IPS-18c (cell line): ENCODE measurements around the gene KSR2.

ENCODE experiments used
- H3K4me3 ChIP-seq: 2 replicates; pipeline ENCODE4 v1.7.0; 2013; ENCODE audit warnings: low read depth, mild to moderate bottlenecking, low read length, moderate library complexity; ENCODE audit not compliant: insufficient read depth
- H3K9me3 ChIP-seq: one replicate; pipeline ENCODE4 v1.6.1; 2013; ENCODE audit warnings: mild to moderate bottlenecking, low read length, moderate library complexity; ENCODE audit not compliant: control insufficient read depth, insufficient read depth

KSR2 gene

DNA sequence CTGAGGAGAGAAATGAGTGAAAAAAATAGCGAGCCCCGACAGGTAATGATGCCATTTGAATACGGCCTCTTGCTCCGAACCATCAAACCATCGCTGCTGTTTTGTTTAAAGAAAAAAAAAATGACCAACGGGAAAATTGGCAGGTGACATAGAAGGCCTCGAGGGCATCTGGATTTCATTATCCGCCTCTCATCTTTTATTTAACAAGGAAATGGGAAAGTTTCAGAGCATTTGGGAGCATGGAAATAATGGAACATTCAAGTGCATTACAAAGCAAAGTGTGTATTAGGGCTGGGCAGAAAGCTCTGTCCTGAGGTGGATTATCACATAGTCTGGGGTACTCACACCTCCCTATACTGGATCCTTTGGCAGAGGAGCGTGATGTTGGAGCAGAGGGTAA is 258.7 kb downstream of the KSR2 start:
- H3K4me3 ChIP-seq: no peak overlapping the region
- H3K9me3 ChIP-seq: no peaks in the 10 kb centered on the region

GRCh38 chr12:117707861-117708260 is 260.9 kb downstream of the KSR2 start:
- H3K9me3 ChIP-seq: no peaks in the 10 kb centered on the region
- no peak overlapping the region for H3K4me3 ChIP-seq

DNA sequence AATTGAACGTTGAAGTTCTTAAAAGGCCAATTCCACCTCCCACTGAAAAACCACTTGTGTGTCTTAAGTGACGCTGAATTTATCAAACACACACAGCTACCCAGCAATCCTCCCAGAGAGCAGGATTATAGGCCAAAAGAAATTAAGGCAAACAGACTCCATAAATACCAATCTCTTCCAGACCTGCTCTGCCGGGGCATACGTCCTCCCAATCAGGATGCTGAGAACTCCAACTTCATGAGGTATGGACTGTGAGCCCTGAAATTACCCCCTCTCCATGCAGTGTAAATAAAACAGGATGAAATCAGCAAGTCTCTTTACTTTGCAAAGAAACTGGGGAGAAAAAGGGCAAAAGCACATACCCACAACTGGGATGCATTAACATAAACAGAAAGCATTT is 265.2 kb downstream of the KSR2 start:
- H3K9me3 ChIP-seq: no peaks in the 10 kb centered on the region

DNA sequence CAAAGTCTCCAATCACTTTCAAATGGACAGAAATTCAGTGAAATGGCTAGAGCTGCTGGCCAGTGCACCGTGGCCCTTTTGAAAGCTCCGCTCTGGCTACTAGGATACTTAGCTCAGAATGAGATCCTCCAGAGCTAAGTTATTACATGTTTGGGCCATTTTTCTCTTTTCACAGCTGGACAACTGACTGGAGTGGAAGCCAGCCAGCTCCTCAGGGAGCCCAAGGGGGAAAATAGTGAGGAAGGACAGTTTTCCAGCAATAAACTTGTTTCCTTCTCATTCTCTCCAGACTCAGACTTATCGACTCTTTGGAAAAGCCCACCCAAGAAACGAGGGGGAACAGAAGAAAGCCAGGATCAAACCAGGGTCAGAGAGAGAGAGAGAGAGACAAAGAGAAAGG is 266.0 kb downstream of the KSR2 start:
- Histone ChIP-seq H3K4me3 (no peak overlapping the region), H3K9me3 (no peaks in the 10 kb centered on the region)

More for the DNA sequence above, 265.2 kb downstream of the KSR2 start:
- H3K4me3 ChIP-seq: no peak overlapping the region

- Histone ChIP-seq H3K9me3 (no peaks in the 10 kb centered on the region), H3K4me3 (no peak overlapping the region)
Observed at GRCh38 chr12:117699575-117699974, 269.2 kb downstream of the KSR2 start.

GRCh38 chr12:117699118-117699517 is 269.7 kb downstream of the KSR2 start:
- H3K4me3 ChIP-seq: no peak overlapping the region

DNA sequence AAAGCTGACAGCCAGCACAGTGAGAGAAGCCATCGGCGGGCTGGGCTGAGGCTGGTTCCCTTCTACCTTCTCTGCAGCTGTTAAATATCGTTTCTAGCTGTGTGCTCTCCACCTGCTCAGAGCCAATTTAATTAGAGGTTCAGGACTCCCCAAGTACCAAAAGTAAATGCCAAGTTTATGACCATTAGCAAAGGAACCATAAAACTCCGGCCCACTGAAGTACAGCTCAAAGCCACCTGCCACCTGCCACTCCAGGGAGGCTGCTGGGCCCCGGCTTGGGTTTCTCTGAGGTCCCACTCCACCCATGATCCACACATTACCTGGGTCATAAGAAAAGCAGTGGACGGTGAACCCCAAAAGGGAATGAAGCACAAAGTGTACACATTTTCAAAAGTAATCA is 272.8 kb downstream of the KSR2 start:
- Histone ChIP-seq H3K9me3 (no peaks in the 10 kb centered on the region), H3K4me3 (no peak overlapping the region)

More at GRCh38 chr12:117699118-117699517, 269.7 kb downstream of the KSR2 start:
- no peaks in the 10 kb centered on the region for H3K9me3 ChIP-seq

DNA sequence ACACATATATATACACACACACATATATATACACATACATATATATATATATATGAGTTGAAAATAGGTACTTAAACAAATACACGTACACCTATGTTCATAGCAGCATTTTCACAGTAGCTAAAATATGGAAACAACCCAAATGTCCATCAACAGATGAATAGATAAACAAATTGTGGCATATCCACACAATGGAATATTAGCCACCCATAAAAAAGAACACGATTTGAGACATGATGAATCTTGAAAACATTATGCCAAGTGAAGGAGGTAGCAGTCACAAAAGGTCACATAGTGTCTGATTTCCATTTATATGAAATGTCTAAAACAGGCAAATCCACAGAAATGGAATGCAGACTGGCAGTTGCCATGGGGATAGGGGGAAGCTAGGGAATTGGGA is 276.3 kb downstream of the KSR2 start:
- Histone ChIP-seq H3K4me3 (no peak overlapping the region), H3K9me3 (no peaks in the 10 kb centered on the region)

DNA sequence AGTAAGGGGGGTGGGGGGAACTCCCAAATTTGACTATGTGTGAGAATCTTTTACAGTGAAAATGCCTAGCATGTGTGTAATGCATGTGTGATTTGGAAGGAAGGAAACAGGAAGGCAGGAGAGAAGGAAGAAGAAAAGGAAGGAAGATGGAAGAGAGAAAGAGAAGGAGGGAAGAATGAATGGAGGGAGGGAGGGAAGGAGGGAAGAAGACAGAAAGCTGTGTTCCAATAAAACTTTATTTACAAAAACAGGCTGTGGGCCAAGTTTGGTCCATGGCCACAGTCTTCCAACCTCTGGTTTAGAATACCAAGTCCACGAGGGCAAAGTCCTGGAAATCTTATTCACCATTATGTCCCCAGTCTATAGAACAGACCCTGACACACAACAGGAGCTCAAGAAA is 278.9 kb downstream of the KSR2 start:
- no peak overlapping the region for H3K4me3 ChIP-seq
- H3K9me3 ChIP-seq: no peaks in the 10 kb centered on the region

DNA sequence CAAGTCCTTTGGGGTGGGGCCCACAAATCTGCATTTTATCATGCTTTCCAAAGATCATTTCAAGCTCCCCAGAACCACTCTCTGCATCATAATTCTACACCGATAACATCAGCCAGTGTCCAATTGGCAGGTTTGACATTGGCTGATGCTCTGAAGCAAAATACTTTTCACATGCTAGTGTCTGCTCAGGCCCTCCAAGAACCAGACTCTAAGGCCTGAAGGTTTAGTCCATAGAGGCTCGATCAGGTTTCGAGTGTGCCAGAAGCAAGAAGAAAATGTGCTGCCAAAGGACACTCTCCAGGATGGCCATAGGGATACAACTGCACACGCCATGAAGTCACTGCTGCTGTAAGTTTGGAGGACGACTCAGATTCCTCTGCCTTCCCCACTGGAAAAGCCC is 280.3 kb downstream of the KSR2 start:
- Histone ChIP-seq H3K4me3 (no peak overlapping the region), H3K9me3 (no peaks in the 10 kb centered on the region)

DNA sequence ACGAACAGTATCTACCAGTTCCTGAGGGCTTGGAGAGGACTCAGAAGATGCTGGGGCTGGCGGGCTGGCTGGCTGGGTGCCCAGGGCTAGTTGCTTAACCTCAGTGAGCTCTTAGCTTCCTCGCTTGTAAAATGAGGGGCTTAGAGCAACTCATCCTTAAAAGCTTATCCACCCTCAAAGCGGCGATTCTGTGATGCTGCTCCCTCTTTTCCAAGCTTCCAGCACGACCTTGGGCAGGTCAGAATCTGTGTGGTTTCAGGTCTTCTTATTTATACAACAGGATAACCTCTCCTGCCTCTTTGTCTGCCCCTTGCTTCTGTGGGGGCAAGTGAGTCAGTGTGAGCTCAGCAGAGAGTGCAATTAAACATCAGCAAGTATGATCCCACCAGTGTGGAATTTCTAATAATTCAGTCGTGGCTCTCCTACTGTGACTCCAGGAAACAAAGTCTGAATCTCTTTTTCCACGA is 281.8 kb downstream of the KSR2 start:
- no peak overlapping the region for H3K4me3 ChIP-seq

GRCh38 chr12:117686210-117686609 is 282.6 kb downstream of the KSR2 start:
- Histone ChIP-seq H3K9me3 (no peaks in the 10 kb centered on the region), H3K4me3 (no peak overlapping the region)

More for the DNA sequence above, 281.8 kb downstream of the KSR2 start:
- H3K9me3 ChIP-seq: no peaks in the 10 kb centered on the region

- Histone ChIP-seq H3K9me3 (no peaks in the 10 kb centered on the region), H3K4me3 (no peak overlapping the region)
Observed at GRCh38 chr12:117685110-117685926, 283.5 kb downstream of the KSR2 start.

DNA sequence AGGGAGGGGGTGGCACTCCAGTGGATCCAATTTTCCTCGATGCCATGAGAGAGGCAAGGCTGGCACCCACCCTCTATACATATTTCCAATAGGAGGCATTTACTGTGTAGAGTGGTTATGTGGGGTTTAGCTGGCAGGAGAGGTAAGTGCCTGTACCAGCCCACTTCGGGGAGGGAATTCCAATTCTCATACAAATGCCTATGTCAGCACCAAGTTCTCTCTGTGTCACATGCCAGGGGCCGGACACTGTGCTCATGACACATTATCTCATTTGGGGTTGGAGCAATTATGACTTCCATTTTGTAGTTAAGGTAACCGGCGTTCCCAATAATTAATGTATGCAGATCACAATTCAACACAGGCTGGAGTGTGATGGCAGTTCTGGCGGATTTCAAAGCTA is 284.3 kb downstream of the KSR2 start:
- Histone ChIP-seq H3K4me3 (no peak overlapping the region), H3K9me3 (no peaks in the 10 kb centered on the region)

- Histone ChIP-seq H3K4me3 (no peak overlapping the region), H3K9me3 (no peaks in the 10 kb centered on the region)
Observed at GRCh38 chr12:117680312-117680711, 288.5 kb downstream of the KSR2 start.

- H3K4me3 ChIP-seq: no peak overlapping the region
Observed at GRCh38 chr12:117679776-117680175, 289.0 kb downstream of the KSR2 start.

GRCh38 chr12:117674763-117675162 is 294.0 kb downstream of the KSR2 start:
- Histone ChIP-seq H3K4me3 (no peak overlapping the region), H3K9me3 (no peaks in the 10 kb centered on the region)

More at GRCh38 chr12:117679776-117680175, 289.0 kb downstream of the KSR2 start:
- no peaks in the 10 kb centered on the region for H3K9me3 ChIP-seq

GRCh38 chr12:117674313-117674712 is 294.5 kb downstream of the KSR2 start:
- Histone ChIP-seq H3K9me3 (no peaks in the 10 kb centered on the region), H3K4me3 (no peak overlapping the region)

DNA sequence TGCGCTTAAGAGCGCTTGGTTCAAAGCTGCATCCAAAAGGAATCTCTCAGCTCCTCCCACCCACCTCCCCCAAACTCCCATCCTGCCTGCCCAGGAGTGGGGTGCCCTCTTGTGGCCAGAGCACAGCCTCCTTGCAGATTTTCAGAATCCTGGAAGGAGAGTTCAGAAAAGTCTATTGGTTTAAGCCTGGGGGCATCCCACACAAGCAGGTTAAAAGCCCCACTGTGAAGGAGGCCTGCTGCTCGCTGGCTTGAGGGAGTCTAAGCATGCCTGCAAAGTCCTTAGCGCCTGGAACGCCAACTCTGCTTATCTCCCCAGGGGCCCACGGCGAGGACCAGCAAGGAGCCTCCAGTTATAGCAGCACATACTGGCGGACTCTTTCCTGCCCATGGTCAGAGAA is 297.1 kb downstream of the KSR2 start:
- no peaks in the 10 kb centered on the region for H3K9me3 ChIP-seq
- H3K4me3 ChIP-seq: no peak overlapping the region
